HG03571 (cell line): ENCODE results near the gene HSF2BP.
"Not testable (repeated sequence)": the region's sequence is repeated elsewhere in the genome, so short reads cannot be mapped to it uniquely, and the experiment has no call there.

ENCODE experiments used
- ATAC-seq: cut with Tn5 transposase; IDR thresholded peaks from one replicate; pipeline ENCODE4 v1.9.1; 2021; ENCODE audit not compliant: unreplicated experiment

Gene HSF2BP

DNA sequence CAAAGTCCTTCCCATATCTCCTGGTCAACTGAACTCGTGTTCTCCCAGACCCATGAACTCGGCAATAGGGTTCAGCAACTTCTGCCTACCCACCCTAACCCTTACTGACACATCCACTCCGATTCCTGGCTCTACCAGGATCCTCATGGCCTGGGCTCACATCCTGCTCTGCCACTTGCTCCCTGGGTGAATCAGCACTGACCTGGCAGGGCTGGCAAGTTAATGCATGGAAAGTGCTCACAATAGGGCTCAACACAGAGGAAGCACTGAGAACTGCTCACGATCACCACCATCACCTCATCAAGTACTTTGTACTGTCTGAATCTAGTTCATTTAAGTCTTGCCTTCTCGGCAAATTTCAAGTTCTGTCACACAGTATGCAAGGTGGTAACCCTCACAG is 96.8 kb downstream of the HSF2BP start:
- ATAC-seq: not testable (repeated sequence)

DNA sequence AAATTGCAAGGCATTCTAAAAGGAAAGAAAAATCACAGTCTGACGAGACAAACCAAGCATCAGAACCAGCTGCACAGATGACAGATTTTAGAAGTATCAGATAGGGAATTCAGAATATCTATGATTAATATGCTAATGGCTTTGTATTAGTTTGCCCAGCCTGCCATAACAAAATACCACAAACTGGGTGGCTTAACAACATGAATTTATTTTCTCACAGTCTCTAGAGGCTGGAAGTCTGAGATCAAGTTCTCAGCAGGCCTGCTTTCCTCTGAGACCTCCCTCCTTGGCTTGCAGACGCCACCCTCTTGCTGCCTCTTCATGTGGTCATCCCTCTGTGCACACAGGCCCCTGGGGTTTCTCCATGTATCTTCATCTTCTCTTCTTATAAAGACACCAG is 118.7 kb downstream of the HSF2BP start:
- not testable (repeated sequence) for ATAC-seq

DNA sequence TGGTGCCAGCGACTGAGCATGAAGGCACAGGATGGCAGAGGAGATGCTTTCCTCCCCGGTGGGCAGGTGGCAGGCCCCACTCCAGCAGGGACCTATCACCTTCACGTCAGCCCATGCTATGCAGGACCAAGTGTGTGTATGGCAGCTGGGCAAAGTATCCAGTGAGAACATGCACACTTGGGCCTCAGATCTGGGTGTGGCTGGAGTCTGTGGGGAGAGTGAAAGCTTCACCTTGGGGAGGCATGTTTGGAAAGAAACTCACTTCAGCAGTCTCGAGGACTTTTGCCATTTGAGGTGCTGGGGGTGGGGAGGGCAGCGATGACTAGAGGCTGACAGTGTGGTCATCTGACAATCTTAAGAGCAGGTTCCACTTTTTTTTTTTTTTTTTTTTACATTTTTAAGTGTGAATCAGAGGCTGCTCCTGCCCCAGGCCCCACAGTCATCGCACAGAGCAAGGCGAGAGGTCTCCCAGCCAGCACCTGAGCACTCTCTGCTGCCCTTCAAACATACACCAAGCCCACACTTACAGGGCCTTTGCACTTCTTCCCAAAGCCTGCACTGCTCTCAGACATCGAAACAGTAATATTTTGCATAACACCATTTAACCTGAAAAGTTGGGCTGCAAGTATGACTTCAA is 136.7 kb downstream of the HSF2BP start:
- not testable (repeated sequence) for ATAC-seq

DNA sequence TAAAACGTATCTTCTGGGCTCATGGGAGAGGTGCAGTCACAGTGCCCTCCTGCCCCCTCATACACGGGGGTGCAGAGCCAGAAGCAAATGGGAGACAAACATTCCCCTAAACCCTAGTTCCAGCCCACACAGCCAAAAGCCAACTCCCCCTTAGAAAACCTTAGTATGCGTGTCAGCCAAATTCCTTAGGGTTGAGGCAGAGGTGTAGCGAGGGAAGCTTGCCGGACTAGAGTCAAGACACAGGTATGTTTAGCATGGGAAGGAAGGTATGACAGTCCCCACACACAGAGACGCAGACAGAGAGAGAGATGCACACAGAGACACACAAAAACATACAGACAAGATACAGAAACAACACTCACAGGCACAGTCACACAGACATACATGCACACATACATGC is 141.6 kb downstream of the HSF2BP start:
- ATAC-seq: not testable (repeated sequence)

DNA sequence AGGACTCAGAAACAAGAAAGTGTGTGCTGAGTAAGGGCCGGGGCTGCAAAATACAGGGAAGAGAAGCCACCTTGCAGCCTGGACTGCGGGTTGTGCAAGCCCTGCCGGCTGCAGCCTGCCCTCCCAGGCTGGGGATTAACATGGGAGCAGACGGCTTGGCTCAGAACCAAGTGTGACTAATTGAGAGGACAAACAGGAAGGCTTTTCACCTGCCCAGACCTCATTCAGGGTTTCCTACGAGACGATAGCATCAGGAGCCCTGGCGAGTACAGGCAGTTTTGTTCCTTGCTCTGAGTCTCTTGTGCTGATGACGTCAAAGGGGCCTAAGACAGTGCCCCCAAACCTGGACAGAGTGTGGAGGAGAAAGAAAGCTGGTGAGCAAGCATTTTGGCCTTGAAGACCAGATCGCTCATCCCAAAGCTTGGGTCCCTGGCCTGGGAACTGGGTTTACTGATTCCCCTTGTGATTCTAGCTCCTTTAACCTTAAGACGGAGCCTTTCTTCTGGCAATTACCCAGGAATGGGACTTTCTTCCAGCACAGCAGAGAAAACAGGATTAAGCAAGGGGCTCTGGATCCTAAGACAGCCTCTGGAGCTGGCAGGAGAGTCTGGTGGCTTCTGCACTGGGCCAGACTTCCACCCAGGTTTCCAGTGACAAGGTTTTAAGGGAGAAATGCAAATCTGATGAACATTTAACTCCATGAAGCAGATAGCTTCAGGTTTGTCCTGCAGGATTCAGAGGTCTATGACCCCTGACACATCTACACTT is 142.2 kb downstream of the HSF2BP start:
- not testable (repeated sequence) for ATAC-seq

DNA sequence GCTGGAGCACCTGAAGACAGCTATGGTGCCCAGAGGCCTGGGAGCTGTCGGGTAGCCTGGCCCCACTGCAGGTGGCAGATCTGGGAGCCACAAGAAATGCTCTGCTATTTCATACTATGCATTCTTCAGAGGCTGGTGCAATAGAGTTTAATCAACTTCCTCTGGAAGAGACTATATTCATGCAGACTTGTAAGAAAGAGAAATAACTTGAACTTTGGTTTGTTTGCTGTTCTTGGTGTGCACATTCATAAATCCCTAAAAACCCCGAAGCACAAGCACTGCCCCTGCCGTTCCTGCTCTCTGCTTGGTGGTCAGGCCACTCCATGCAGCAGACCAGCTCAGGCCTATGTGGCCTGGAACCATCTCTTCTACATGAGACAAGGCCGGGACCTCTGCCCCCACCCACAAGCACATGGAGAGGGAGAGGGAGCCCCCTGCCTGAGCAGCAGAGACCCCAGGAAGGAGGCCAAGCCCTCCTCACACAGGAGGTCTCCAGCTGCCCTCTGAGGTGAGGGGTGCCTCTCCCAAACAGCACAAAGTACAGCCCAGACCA is 142.9 kb downstream of the HSF2BP start:
- not testable (repeated sequence) for ATAC-seq

DNA sequence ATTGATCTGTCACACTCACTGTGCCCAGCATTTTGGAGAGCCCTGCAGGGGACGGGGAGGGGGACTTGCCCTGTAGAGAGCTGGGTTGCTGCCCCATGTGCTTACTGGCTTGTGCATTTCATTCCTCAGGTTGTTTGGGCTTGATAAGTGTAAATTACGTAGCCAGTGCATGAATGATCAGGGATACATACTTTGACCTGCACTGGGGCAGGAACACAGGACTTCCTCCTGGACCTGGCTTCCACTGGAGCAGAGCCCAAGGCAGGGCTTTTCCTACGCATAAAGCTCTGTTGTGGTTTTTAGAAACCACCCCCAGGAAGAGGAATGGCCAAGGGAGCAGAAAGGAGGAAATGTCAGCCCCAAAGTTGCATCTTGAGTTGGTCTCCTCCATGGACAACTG is 144.5 kb downstream of the HSF2BP start:
- ATAC-seq: not testable (repeated sequence)

DNA sequence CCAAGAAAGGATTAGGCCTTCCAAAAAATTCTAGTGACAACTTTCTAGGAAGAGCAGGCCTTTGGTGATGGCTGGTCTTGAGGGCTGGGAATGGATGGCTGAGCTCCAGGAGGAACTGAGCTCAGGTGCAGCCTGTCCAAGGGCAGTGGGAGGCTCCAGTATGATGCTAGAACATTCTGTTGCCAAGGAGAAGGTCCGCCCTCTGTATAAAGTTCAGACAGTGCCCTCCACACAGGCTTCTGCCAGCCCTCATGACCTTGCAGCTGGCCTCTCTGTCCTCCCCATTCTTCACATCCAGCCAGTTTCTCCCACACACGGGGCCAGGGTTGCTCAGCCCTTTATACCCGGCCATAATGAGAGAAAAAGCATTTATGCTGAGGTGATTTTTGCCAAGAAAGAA is 146.3 kb downstream of the HSF2BP start:
- ATAC-seq: not testable (repeated sequence)

DNA sequence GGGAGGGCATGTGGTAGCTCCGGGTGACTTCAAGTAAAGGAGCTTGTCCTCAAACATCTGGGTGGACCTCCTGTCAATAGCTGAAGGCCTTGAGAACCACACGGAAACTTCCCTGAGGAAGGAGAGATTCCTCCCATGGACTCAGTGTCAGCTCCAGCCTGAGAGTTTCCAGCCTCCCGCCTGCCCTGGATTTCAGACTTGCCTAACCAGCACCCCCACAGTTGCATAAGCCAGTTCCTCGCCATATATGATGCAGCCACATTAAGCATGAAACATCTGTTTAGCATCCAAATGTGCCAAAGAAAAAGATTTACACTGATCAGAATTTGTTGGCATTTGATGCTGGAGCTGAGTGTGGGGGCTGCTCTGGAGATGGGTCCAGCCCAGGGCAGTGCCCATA is 148.1 kb downstream of the HSF2BP start:
- ATAC-seq: not testable (repeated sequence)

DNA sequence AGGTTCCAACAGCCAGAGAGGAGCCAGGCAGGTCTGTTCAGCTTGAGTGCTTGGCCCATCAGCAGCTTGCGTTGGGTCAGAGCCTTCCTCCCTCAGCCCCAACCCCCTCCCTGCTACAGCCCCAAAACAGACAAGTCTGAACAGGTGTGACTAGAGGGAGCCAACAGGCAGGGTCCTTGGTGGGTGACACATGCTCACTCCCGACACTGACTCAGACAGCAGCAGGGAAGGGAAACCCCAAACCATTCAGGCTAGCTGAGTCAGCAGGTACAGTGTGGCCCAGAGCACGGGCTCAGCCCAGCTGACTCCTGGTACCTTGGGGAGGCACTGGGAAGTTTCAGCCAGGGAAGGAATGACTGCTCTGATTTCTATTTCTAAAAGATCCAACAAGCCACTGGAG is 148.6 kb downstream of the HSF2BP start:
- not testable (repeated sequence) for ATAC-seq

DNA sequence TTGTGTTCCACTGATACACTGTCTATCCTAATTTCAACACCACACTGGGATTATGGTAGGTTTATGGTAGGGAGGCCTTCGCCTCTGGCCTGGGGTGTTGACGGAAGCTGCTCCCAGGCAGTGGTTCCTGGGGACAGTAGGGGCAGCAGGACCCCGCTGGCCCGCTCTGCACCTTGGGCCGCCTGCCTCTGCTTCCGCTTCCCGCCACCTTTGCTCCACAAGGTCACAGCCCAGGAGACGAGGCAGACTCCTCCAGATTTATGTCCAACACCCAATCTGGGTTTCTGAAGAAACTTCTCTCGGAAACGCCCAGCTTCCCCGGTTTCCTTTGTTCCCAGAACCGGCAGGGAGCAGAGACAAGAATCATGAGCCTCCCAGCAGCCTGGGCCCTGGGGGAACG is 155.4 kb downstream of the HSF2BP start:
- not testable (repeated sequence) for ATAC-seq

DNA sequence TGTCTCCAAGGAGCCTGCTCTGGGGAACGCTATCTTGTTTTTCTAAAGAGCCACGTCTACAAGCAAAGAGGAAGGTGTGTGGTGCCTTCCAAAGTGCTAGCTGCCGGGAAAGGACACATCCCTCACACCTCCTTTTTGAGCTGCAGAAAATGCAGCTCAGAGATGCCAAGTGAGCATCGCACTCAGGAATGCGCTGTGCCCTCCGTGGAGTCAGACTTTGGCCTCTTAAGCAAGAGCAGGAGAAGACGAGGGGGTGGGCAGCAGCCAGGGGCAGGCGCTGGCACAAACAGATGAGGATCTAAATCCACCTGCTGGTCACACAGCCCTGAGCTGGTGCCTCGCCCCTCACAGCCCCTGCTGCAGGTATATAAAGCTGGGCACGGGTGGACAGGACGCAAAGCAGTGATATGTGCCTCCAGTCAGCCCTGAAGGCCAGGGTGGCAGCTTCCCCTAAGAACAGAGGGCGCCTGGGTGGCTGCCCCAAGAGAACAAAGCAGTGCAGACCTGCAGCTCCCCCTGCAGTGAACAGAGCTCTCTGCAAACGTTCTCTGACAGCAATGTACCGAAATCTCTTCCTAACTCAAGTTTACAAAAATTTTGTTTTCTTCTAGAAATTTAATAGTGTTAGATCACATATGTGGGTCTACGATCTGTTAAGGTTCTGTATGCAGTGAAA is 156.1 kb downstream of the HSF2BP start:
- not testable (repeated sequence) for ATAC-seq

DNA sequence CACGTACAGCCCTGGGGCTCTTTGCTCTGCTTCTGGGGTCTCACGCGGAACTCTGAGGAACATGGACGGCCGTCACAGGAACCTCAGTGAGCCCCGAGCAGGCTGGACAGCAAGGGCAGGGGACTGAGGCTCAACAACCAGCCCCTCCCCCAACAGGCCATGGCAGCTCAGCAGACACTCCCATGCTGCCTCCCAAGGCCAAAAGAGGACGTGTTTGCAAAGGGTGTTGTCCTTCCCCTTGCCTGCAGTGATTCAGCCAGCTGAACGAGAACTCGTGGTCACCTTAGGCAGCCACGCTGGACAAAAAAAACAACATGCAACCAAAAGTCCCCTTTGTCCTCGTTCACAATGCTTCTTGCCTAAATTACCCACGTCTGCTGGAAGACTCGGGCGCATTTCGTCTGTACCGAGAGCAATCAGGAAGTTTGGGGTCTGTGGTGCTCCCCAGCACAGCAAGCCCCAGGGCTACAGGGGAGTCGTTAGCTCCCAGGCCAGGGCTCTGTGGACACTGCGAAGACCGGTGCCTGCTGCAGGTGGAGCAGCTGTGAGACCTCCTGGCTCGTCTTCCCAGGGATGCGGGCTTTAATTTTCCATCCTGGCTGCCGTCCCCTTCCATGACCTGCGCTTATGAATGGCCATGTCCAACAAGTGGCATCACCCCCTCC is 156.7 kb downstream of the HSF2BP start:
- ATAC-seq: not testable (repeated sequence)

DNA sequence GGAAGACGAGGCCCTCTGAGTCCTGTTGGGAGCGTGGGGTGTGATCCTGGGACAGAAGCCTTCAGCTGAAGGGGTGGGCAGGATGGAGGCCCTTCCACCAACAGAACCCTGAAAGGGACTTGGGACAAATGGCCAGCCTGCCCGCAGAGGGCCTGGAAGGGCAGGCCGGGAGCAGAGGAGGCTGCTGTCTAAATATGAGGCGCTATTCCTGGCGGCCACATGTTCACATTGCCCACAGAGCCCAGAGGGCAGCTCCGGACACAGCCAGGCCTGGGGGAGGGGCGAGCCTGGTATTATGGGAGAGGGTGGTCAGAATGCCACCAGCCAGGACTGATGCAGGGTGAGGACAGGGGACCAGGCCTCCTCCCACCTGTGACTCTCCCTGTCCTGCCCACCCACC is 160.4 kb downstream of the HSF2BP start:
- ATAC-seq: not testable (repeated sequence)

DNA sequence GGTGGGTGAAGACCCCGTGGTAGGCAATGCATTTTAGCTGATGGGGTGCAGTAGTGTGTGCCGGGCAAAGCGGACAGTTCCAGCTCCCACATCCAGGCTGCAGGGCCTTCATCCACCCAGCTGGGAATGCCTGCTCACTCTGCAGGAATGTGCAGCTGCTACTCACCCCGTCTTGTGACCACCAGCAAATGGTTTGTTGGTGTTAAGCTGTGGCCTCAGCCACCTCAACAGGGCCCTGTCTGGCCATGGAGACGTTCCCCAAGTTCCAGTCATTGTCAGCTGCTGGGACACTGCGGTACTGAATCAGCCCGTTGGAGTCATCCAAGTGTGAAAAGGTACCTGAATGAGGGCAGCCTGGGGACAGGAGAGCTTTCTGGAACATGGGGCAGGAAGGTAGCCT is 161.2 kb downstream of the HSF2BP start:
- not testable (repeated sequence) for ATAC-seq

DNA sequence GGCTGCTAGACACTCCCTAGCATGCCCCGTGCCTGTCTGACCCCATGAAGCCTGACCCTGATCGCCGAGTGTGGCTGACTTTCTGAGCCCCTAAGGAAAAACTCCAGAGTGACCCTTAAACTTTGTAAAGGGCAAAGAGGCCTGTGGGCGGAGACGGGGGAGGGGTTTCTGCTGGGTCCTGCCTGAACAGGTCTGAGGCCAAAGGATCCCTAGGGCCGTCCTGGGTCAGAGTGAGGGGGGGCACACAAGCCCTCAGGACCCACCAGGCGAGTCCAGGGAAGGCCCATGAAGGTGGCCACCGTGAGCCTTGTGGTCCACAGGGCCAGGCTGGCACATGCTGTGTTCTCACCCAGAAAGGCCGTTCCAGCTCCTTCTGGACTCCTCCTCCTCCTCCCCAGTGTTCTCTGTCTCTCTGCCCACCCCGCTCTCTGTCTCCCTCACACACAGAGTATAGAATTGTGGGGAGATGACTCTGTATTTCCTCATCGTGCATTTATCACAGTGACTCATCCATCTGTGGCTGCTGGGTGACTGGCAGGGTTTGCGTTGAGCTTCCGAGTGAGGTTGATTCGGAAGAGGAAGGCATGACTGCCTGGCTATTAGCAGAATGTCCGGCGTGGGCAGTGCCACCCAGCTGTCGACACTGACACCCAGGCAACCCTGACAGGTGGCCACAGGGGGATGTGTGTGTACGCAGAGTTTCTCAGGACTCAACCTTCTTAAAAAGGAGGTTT is 164.8 kb downstream of the HSF2BP start:
- ATAC-seq: not testable (repeated sequence)

DNA sequence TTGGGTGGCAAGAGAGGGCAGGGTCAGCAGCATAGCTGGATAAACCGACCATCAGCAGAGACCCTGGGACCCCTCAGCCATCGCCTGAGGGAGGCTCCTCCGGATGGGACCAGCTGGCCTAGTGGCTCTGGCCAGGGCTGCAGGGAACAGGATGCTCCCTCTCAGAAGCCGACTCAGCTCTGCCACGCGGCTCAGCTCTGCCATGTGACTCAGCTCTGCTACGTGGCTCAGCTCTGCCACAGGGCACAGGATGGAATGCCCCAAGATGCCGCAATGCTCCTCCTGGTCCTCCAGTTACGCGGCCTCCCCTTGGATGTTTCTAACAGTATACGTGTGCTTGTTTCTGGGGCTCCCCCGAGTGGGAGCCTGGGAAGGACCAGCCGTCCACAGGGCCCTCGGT is 165.8 kb downstream of the HSF2BP start:
- not testable (repeated sequence) for ATAC-seq

DNA sequence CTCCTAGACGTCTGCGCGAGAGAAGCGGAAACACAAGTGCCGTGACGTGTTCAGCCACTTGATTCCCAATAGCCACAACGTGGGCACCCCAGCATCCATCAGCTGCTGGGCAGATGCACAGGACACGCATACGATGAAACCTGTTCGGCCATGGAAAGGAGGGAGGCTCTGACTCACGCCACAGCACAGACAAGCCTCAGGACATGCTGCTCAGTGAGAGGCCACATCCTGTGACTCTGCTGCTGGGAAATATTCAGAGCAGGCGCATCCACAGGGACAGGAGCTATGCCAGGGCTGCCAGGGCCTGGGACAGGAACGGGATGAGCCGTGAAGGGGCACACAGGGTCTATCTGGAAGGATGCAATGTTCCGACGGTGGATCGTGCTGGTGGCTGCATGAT is 171.1 kb downstream of the HSF2BP start:
- not testable (repeated sequence) for ATAC-seq

DNA sequence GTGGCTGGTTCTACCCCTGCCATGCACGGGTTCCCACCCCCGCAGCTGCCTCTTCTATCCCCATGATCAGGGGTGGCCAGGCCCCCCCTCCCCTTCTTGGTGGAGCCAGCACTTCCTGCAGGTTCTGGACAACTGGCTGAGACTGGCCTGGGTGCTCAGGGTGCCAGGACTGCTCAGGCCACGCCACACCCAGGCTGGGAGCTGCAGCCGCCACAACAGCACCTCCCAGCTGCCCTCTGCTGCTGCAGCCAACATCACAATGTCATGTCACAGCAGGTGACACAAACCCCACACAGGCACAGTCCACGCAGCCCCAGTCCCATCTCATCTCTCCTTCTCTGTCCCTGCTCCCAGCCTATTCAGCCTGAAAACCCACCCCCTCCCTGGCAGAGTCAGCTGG is 173.2 kb downstream of the HSF2BP start:
- ATAC-seq: not testable (repeated sequence)

DNA sequence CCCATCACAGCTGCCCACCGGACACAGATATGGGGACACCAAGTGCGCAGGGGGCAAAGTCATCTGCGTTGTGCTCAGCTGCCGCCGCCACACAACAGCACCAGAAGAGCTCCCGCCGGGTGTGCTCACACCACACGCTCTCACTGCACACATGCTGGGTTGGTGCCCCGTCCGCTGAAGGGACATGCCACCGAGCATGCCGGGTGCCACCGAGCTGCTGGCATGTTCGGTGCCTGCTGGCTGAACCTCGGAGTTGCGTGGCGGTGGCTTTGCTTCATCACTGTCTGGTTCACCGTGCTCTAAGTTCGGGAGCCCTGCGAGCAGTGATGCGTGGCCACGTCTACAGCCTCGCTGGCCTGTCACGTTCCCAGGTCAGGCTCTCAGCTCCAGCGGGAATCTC is 174.3 kb downstream of the HSF2BP start:
- ATAC-seq: not testable (repeated sequence)
